ENCODE measurements around the gene PDCD10.

Gene PDCD10

GRCh38 chr3:167733961-167734497 lies 663 bp downstream of the PDCD10 start:
- DNase-seq, result no peak

GRCh38 chr3:167732313-167733065 lies 2.2 kb downstream of the PDCD10 start:
- DNase-seq, result no peak

GRCh38 chr3:167731393-167731792 lies 3.3 kb downstream of the PDCD10 start:
- DNase-seq, result no peak

GRCh38 chr3:167729591-167729990 lies 5.1 kb downstream of the PDCD10 start:
- no peak for DNase-seq

GRCh38 chr3:167728632-167729323 lies 5.9 kb downstream of the PDCD10 start:
- no peak for DNase-seq

- no peak for DNase-seq
Measured at GRCh38 chr3:167728176-167728575, 6.5 kb downstream of the PDCD10 start.

DNA sequence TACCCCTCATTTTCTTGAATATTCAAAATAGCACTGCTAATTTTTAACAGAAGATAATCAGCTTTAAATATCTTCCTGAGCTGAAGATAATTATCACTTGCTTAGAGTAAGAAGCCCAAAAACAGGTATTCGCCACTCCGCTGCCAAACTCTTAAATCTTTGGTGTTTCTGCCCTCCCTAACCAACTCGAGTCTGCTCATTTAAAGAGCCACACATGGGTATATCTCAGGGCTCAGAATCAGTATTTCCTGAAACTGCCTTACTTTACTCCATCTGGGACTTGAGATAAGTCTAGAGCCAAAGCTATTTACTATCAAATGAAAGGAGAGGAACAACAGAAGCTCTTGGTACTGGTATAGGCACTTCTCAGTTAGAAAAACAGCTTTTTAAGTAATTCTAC lies 10.8 kb downstream of the PDCD10 start:
- no peak for DNase-seq

DNA sequence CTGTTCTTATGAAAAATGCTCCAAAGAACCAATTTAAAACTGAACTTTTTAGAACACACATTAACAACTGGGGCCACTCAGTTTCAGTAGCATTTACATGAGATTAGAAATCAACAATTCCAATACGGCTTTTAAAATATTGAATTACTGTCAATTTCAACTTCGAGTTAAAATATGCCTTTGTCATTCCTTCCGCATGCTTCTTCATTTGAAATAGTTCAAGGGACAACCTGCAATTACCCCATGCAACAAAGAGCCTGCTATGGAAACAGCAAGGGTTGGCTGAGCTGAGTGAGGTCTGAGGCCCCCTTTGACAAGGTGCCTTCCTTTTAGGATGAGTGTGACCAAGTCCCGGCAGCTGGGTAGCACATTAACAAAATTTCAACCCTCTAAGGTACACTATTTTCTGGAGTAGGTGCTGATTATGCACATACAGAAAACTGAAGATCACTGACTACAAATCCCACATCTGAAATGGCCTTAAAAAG lies 11.6 kb downstream of the PDCD10 start:
- no peak for DNase-seq

- no peak for DNase-seq
Measured at GRCh38 chr3:167718582-167718981, 16.1 kb downstream of the PDCD10 start.

- DNase-seq, result no peak
Measured at GRCh38 chr3:167716920-167717319, 17.8 kb downstream of the PDCD10 start.

DNA sequence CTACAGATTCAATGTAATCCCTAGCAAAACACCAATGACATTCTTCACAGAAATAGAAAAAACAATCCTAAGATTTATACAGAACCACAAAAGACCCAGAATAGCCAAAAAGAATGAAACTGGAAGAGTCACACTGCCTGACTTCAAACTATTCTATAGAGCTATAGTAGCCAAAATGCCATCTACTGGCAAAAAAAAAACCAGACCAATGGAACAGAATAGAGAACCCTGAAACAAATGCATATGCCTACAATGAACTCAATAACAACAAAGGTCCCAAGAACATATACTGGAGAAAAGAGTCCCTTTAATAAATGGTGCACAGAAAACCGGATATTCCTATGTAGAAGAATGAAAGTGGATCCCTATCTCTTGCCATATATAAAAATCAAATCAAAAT lies 19.8 kb downstream of the PDCD10 start:
- no peak for DNase-seq

DNA sequence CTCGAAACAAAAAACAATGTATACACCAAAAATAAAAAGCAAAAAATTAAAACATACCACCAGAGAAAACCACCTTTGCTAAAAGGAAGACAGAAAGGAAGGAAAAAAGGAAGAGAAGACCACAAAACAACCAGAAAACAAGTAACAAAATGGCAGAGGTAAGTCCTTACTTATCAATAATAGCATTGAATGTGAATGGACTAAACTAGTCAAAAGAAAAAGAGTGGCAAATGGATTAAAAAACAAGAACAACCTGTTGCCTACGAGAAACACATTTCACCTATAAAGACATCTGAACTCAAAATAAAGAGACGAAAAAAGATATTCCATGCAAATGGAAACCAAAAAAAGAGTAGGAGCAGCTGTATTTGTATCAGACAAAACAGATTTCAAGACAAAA lies 22.2 kb downstream of the PDCD10 start:
- no peak for DNase-seq

DNA sequence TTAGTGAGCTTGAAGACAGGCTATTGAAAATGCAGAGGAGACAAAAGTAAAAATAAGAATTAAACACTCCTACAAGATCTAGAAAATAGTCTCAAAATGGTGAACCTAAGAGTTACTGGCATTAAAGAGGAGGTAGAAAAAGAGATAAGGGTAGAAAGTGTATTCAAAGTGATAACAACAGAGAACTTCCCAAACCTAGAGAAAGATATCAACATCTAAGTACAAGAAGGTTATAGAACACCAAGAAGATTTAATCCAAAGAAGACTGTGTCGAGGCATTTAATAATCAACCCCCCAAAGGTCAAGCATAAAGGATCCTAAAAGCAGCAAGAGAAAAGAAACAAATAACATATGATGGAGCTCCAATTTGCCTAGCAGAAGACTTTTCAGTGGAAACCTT lies 23.3 kb downstream of the PDCD10 start:
- no peak for DNase-seq

DNA sequence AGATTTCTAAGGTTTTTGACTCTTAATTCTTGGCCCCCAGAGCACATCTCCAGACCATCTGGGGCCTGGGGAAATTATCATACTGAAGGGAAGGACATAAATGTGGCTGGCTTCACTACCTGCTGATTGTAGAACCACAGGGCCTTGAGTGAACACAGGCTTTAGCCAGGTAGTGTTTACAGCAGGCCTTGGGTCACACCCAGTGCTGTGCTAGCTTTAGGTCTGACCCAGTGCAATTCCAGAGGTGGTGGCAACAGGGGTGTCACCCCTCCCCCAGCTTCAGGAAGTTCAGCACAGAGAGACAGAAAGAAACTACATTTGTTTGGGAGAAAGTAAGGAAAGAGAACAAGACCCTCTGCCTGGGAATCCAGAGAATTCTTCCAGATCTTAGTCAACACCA lies 24.1 kb downstream of the PDCD10 start:
- no peak for DNase-seq

DNA sequence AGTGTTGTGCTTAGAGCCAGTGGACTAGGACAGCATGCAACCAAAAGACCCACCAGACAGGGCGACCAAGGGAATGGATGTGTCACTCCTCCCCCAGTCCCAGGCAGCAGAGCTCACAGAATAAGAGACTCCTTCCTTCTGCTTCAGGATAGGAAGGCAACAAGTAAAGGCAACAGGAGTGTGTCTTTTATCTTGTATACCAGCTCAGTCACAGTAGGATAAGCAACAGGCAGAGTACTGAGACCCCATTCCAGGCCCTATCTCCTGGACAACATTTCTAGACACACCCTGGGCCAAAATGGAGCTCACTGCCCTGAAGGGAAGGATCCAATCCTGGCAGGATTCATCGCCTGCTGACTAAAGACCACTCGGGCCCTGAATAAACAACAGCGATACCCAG lies 25.0 kb downstream of the PDCD10 start:
- DNase-seq, result no peak

- DNase-seq, result no peak
Measured at GRCh38 chr3:167705840-167706239, 28.9 kb downstream of the PDCD10 start.

DNA sequence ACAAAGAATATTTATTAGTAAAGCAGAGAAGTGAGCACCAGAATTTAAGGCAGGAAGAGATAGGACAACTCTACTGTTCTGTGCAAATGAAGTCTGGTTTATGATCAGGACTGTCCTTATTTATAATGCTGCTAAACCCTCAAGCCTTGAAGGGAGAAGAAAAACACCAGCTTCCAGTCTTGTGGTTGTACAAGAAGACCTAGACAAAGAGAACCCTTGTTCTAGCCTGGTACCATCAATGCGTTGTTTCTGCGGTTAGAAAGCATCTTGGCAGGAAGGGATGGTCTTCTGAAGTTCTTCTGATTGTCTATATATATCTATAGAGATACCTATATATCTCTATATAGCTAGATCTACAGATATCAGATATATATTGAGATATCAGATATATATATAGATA lies 33.8 kb downstream of the PDCD10 start:
- no peak for DNase-seq

GRCh38 chr3:167700046-167700445 lies 34.6 kb downstream of the PDCD10 start:
- no peak for DNase-seq

DNA sequence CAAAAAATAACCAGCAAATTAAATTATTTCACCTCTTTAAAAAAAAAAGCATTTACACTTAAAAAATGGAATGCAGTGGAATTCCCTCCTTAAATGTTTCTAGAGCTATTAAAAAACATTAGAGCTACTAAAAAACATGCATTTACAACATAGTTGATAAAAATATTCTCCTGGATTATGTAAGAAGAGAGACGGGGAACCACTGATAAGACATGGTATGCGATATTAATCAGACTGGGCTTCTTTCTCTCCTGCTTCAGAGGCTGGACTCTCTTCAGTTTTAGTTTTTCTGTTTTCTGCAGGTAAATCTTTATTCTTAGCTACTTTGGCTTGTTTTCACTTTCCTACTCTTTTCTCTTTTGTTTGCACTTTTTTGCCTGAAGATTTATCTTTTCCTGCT lies 40.6 kb downstream of the PDCD10 start:
- DNase-seq, result no peak

DNA sequence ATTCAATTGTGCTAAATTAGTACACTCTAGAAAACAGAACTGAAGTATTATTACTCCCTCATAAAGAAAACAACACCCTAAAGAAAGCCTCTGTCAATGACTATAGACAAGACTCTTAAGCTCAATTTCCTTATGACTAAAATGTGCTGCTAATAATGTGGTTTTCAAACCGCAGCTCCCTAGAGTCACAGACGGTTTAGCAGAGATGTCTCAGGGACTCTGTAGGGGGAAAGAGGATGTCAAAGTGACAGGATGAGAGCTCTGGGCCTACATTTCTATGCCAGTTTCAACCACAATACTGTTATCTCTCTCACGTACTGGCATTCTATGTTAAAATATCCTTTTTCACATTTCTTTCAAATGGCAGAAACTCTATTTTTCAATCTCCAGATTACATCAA lies 43.3 kb downstream of the PDCD10 start:
- DNase-seq, result peak; percentile 34

GRCh38 chr3:167684388-167684993 lies 50.2 kb downstream of the PDCD10 start:
- DNase-seq, result peak; percentile 1

GRCh38 chr3:167679526-167679925 lies 55.2 kb downstream of the PDCD10 start:
- no peak for DNase-seq

- DNase-seq, result no peak
Measured at GRCh38 chr3:167675848-167676247, 58.8 kb downstream of the PDCD10 start.

DNA sequence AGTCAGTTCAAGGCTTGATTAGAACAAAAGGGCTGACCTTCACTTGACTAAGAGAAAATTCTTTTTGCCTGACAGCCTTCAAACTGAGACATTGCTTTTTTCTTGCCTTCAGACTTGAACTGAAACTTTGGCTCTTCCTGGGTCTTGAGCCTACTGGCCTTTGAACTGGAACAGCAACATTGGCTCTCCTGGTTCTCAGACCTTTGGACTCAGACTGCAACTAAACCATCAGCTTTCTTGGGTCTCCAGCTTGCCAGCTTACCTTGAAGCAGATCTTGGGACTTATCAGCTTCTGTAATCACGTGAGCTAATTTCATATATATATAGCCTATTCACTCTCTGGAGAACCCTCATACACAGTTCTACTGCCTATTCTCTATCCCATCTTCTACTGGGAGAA lies 61.5 kb downstream of the PDCD10 start:
- DNase-seq, result no peak
